ENCODE results near the gene CADM2. TPM values are rescaled to one million over a fixed set of nuclear protein-coding genes. Genes with fewer than 3 reads are reported as not detected.

The CADM2 gene
- total RNA-seq, 1 experiment from 2014 or later: not detected

- Mint-ChIP-seq H3K9me3 (ENCODE audit: unreplicated experiment) (no peaks in the 10 kb centered on the region), H3K27me3 (ENCODE audit: insufficient read depth, unreplicated experiment) (no peaks in the 10 kb centered on the region), H3K4me3 (ENCODE audit: unreplicated experiment) (no peak overlapping the region), H3K4me1 (ENCODE audit: low read depth, unreplicated experiment) (no peaks in the 10 kb centered on the region), H3K36me3 (ENCODE audit: insufficient read depth, unreplicated experiment) (no peaks in the 10 kb centered on the region), H3K27ac (ENCODE audit: unreplicated experiment) (no peak overlapping the region)
- Histone ChIP-seq H3K36me3 (ENCODE audit: control insufficient read depth, insufficient read depth, low read length) (no peaks in the 10 kb centered on the region), H3K27me3 (replicated peaks; ENCODE audit: control insufficient read depth, insufficient read depth, low read length) (no peaks in the 10 kb centered on the region), H3K4me1 (no peaks in the 10 kb centered on the region), H3K4me3 (ENCODE audit: low read depth, low read length) (no peak overlapping the region), H3K9me3 (no peaks in the 10 kb centered on the region)
- no peak for DNase-seq
- ChIA-PET POLR2A (no interaction called here), CTCF (no interaction called here)
- intact Hi-C loops (cut with micrococcal nuclease; ENCODE audit: unreplicated experiment): no loop called here
- no peak for TF ChIP-seq CTCF (IDR thresholded peaks at IDR 0.05; ENCODE audit: insufficient read depth in 1 of 2, low read depth in 1 of 2, low read length in 1 of 2, severe bottlenecking in 1 of 2, unreplicated experiment in 1 of 2)
- BruUV-seq (replicated peaks): no TSS peak
These were observed 669.1 kb downstream of the CADM2 start for GRCh38 chr3:85627932-85628331.

- no peaks in the 10 kb centered on the region for H3K27me3 ChIP-seq (replicated peaks; ENCODE audit: control insufficient read depth, insufficient read depth, low read length)
- H3K4me1 Mint-ChIP-seq (ENCODE audit: low read depth, unreplicated experiment): no peaks in the 10 kb centered on the region
- no peaks in the 10 kb centered on the region for H3K27me3 Mint-ChIP-seq (ENCODE audit: insufficient read depth, unreplicated experiment)
- no peaks in the 10 kb centered on the region for H3K36me3 ChIP-seq (ENCODE audit: control insufficient read depth, insufficient read depth, low read length)
- no peaks in the 10 kb centered on the region for H3K36me3 Mint-ChIP-seq (ENCODE audit: insufficient read depth, unreplicated experiment)
- BruUV-seq (replicated peaks): no TSS peak
- POLR2A ChIA-PET: no interaction called here
- H3K27ac Mint-ChIP-seq (ENCODE audit: unreplicated experiment): no peak overlapping the region
- no peaks in the 10 kb centered on the region for H3K9me3 ChIP-seq
- intact Hi-C loops (cut with micrococcal nuclease; ENCODE audit: unreplicated experiment): no loop called here
- CTCF ChIA-PET: no interaction called here
- DNase-seq: no peak
- no peaks in the 10 kb centered on the region for H3K4me1 ChIP-seq
- TF ChIP-seq CTCF (IDR thresholded peaks at IDR 0.05; ENCODE audit: insufficient read depth in 1 of 2, low read depth in 1 of 2, low read length in 1 of 2, severe bottlenecking in 1 of 2, unreplicated experiment in 1 of 2): no peak
- H3K4me3 ChIP-seq (ENCODE audit: low read depth, low read length): no peak overlapping the region
- H3K4me3 Mint-ChIP-seq (ENCODE audit: unreplicated experiment): no peak overlapping the region
- no peaks in the 10 kb centered on the region for H3K9me3 Mint-ChIP-seq (ENCODE audit: unreplicated experiment)
These were observed 672.3 kb downstream of the CADM2 start for GRCh38 chr3:85631070-85631469.

GRCh38 chr3:85632921-85633320 lies 674.1 kb downstream of the CADM2 start:
- Mint-ChIP-seq H3K4me3 (ENCODE audit: unreplicated experiment) (no peak overlapping the region), H3K27me3 (ENCODE audit: insufficient read depth, unreplicated experiment) (no peaks in the 10 kb centered on the region), H3K27ac (ENCODE audit: unreplicated experiment) (no peak overlapping the region), H3K9me3 (ENCODE audit: unreplicated experiment) (no peaks in the 10 kb centered on the region), H3K4me1 (ENCODE audit: low read depth, unreplicated experiment) (no peaks in the 10 kb centered on the region), H3K36me3 (ENCODE audit: insufficient read depth, unreplicated experiment) (no peaks in the 10 kb centered on the region)
- Histone ChIP-seq H3K36me3 (ENCODE audit: control insufficient read depth, insufficient read depth, low read length) (no peaks in the 10 kb centered on the region), H3K9me3 (no peaks in the 10 kb centered on the region), H3K27me3 (replicated peaks; ENCODE audit: control insufficient read depth, insufficient read depth, low read length) (no peaks in the 10 kb centered on the region), H3K4me1 (no peaks in the 10 kb centered on the region), H3K4me3 (ENCODE audit: low read depth, low read length) (no peak overlapping the region)
- no TSS peak for BruUV-seq (replicated peaks)
- ChIA-PET CTCF (no interaction called here), POLR2A (no interaction called here)
- TF ChIP-seq CTCF (IDR thresholded peaks at IDR 0.05; ENCODE audit: insufficient read depth in 1 of 2, low read depth in 1 of 2, low read length in 1 of 2, severe bottlenecking in 1 of 2, unreplicated experiment in 1 of 2): no peak
- DNase-seq: no peak
- intact Hi-C loops (cut with micrococcal nuclease; ENCODE audit: unreplicated experiment): no loop called here

All from Caco-2 (cell line).